B cell (primary cell): Measurements from ENCODE around the gene RPTOR.

Experiments
- EZH2 ChIP-seq: IDR thresholded peaks from 2 replicates; pipeline ENCODE4 v1.6.1; 2012; ENCODE audit warnings: borderline replicate concordance, low read depth, mild to moderate bottlenecking, moderate library complexity, low read length; ENCODE audit not compliant: insufficient read depth, poor library complexity, severe bottlenecking
- TF ChIP-seq, protein P1 (sequence below): fragments of 200-600 bp; IDR thresholded peaks from one replicate; pipeline ENCODE4 v1.8.0; 2022; ENCODE audit warnings: antibody characterized with exemption, mild to moderate bottlenecking

DNA sequence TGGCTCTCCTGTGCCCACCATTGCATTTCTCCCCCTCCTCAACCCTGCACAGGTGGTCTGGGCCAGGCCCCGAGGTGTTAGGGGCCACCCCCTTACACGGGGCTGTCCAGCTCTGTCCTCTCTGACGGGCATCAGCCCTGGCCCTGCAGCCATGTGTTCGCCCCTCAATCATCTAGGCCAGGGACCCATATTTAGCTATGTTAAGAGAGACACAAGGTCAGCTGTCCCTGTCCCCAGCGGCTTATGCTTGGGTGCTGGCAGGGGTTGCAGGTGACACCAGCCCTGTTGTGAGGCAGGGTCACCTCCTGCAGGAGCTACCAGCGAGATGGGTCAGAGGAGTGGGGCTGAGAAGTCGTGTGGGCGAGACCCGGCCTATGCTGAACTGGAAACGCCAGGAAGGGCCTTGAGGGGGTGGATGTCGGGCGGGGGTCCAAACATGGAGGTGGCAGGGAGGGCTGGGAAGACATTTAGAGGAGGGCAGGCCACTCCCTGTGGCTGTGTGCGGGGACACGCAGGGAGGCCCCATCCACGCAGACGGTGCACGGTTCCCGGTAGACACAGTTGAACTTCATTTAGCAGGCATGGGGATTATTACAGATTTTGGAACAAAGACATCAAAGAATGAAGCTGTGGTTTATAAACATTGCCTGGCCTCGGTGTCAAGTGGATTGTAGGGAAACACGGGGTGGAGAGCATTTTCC, 313.8 kb downstream of the RPTOR start:
- TF ChIP-seq, protein P1, sequence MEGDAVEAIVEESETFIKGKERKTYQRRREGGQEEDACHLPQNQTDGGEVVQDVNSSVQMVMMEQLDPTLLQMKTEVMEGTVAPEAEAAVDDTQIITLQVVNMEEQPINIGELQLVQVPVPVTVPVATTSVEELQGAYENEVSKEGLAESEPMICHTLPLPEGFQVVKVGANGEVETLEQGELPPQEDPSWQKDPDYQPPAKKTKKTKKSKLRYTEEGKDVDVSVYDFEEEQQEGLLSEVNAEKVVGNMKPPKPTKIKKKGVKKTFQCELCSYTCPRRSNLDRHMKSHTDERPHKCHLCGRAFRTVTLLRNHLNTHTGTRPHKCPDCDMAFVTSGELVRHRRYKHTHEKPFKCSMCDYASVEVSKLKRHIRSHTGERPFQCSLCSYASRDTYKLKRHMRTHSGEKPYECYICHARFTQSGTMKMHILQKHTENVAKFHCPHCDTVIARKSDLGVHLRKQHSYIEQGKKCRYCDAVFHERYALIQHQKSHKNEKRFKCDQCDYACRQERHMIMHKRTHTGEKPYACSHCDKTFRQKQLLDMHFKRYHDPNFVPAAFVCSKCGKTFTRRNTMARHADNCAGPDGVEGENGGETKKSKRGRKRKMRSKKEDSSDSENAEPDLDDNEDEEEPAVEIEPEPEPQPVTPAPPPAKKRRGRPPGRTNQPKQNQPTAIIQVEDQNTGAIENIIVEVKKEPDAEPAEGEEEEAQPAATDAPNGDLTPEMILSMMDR = no peak
- no peak for TF ChIP-seq EZH2
